Activated CD4-positive, alpha-beta T cell treated with anti-CD3 and anti-CD28 coated beads, Interleukin-2, amount 50 U/mL, for 1 hour (primary cell): ENCODE measurements around the gene CAMLG.
"Not testable (repeated sequence)": the region's sequence is repeated elsewhere in the genome, so short reads cannot be mapped to it uniquely, and the experiment has no call there.

ENCODE experiments used
- DNase-seq: peaks from one replicate; pipeline ENCODE4 v3.0.0-alpha.2; 2020

The CAMLG gene

DNA sequence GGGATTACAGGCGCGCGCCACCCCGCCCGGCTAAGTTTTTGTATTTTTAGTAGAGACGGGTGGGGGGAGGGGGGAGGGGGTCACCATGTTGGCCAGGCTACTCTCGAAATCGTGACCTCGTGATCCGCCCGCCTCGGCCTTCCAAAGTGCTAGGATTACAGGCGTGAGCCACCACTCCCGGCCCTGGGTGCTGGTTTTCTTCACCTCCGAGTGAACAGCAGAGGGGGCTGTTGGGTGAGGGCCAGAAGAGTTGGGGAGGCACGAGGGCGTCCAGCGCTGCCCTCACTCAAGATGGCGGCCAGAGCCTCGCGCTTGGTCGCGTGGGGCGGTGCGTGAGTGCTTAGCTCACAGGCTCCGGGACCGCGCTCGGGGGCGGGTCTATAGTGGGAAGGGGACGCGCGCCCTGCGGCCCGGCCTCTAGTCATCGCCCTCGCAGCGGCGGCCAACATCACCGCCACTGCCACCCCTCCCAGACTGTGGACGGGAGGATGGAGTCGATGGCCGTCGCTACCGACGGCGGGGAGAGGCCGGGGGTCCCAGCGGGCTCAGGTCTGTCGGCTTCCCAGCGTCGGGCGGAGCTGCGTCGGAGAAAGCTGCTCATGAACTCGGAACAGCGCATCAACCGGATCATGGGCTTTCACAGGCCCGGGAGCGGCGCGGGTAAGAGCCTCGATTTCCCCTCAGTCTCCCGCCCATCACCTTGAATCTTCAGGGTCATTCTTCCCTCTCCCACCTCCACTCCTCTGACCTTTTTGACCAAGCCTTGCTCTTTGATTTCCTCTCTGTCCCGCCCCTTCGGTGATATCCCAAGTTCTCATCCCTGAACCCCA is at the start of gene CAMLG:
Gene CAMLG (plus strand): TSS at position 416 of the 830 bp plus-strand sequence. CDS start 73 bp downstream, at position 489.
- DNase-seq, result peak; percentile 96

DNA sequence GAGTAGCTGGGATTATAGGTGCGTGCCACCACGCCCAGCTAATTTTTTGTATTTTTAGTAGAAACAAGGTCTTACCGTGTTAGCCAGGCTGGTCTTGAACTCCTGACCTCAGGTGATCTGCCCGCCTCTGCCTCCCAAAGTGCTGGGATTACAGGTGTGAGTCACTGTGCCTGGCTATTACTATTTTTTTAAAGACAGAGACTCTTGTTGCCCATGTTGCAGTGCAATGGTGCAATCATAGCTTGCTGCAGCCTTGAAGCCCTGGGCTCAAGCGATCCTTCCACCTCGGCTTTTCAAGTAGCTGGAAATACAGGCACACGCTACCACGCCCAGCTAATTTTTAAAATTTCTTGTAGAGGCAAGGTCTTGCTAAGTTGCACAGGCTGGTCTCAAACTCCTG is 48.2 kb upstream of the CAMLG start:
- not testable (repeated sequence) for DNase-seq

DNA sequence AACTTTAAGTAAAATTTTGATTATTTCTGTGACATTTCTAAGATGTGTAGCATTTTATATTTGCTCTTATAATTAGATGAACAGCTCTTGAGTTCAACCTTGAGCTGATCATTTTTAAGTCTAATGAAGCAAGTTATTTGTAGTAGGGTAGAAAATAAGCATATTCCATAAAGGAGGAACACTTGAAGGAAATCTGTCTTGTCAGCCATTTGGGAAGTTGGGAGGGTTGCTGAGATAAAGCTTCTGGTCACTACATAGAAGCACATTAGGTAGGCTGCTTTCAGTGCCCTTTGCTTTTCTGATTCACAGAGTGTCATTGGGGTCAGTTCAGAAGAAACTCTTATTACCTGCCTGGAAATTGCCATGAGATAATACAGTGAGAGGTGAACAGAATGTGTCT is 45.6 kb upstream of the CAMLG start:
- no peak for DNase-seq

DNA sequence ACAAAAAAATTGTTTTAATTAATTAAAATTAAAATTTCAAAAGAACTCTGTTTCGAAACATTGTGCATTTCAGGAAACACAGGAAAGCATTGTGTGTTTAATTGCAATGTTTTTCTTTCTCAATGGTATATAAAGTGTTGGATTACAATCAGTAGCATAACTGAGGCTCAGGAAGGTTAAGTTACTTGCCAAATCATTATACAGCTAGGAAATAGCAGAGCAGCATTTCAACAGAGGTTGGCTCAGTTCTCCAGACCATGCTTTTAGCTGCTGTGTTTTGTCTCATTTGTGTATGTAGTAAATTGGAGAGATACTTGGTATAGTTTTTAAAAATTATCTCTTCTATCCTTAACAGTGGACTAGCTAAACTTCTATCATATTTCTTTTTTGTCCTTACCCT is 30.0 kb upstream of the CAMLG start:
- no peak for DNase-seq

DNA sequence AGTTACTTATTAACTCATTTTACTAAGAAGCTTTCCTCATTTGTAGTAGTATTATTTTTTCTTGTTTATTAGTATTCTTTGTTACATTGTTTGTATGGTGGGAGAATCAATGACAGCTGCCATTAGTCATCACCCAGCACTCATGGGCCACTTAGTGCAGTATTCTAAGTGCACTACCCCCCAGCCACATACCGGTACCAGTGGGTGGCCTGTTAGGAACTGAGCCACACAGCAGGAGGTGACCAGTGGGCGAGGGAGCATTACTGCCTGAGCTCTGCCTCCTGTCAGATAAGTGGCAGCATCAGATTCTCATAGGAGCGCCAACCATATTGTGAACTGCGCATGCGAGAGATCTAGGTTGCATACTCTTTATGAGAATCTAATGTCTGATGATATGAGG is 24.2 kb upstream of the CAMLG start:
- no peak for DNase-seq

DNA sequence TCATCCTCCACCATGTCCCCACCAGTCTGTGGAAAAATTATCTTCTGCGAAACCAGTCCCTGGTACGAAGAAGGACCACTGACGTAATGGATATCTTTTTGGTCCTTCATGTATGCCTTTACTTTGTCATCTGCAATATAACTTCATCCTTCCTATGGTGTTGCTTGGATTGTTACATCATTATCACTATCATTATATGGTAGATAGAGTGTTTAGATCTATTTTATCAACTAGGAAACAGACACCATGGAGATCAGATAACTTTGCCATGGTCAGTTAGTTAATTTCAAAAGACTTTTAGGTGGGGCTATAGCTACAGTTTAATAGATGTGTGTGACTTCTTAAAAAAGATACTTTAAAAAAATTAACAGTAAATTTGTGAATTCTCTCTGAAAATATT is 23.8 kb upstream of the CAMLG start:
- DNase-seq, result no peak

DNA sequence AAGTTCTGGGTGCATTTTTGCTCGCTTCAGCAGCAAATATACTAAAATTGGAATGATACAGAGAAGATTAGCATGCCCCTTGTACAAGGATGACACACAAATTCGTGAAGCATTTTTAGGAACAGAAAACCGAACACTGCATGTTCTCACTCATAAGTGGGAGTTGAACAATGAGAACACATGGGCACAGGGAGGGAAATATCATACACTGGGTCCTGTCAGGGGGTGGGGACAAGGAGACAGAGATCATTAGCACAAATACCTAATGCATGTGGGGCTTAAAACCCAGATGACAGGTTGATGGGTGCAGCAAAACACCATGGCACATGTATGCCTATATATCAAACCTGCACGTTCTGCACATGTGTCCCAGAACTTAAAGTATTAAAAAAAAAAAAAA is 22.9 kb upstream of the CAMLG start:
- DNase-seq, result not testable (repeated sequence)

DNA sequence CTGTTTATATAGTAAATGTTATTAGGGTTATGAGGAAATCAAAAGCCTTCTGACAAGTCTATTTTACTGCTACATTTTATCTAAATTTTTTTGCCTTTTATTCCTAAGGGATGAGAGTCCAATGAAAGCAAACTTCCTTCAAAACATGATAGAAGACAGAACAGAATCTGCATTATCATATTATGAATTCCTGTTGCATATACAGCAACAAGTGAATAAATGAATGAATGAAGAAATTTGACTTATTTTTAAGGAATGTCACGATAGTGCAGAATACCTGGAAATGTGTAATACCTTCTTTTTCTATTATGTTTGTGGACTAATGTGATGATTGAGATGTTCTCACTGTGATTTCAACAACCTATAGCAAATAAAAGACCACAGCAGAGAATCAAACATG is 13.5 kb upstream of the CAMLG start:
- no peak for DNase-seq

DNA sequence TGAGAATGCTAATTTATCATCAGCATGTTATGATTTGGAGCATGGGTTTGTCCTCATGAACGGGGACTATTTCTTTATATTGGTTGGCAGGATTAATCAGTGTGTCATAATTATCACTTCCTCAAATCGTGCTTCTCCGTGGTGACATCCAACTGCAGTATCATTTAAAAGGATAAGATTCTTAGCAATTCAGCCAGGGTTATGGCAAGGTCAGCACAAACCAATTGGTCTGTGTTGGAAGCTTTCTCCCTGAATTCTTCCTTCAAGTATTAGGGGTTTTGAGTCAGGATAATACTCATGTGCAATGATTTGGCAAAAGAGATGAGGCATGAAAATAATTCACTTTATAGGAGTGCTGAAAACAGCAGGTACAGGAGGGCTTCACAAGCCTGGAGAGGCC is 5.5 kb upstream of the CAMLG start:
- DNase-seq, result no peak

DNA sequence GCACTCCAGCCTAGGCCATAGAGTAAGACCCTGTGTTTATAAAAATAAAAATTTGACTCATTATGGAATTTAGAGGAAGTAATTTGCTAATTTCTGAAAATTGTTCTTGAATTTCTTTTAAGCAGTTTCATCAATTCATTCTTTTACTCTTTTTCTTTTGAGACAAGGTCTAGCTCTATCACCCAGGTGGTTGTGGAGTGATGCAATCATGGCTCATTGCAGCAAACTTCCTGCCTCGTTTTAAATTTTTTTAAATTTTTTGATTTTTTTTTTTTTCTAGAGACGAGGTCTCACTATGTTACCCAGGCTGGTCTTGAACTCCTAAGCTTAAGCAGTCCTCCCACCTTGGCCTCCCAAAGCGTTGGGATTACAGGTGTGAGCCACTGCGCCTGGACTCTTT is 3.1 kb upstream of the CAMLG start:
- DNase-seq, result no peak

DNA sequence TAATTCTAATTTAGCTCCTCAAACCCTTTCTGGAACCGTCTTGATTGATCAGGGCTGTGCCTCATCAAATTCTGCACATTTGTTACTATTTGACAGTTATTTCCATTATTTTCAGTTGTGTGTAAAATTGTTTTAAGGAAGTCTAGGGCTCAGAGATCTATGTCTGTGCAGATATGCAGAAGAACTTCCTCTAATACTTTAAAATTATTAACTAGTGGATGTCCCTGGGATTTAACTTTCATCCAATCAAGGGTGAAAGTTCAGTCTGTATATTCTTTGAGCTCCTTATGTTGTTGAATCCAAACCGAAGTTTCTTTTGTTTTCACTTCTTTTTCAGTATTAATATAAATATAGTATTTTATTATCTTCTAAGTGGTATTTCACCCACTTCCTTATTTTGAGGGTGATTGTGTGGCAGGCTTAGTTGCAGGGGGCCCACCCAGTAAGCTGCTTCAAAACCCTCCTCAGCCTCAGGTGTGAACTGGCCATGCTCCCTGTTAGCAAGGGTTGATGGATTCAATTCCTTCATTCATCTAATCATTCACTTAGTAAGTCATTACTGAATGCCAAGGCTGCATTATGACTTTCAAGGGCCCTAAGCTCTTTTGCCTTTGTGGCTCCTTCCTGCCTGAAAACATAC is 2.1 kb upstream of the CAMLG start:
- no peak for DNase-seq

DNA sequence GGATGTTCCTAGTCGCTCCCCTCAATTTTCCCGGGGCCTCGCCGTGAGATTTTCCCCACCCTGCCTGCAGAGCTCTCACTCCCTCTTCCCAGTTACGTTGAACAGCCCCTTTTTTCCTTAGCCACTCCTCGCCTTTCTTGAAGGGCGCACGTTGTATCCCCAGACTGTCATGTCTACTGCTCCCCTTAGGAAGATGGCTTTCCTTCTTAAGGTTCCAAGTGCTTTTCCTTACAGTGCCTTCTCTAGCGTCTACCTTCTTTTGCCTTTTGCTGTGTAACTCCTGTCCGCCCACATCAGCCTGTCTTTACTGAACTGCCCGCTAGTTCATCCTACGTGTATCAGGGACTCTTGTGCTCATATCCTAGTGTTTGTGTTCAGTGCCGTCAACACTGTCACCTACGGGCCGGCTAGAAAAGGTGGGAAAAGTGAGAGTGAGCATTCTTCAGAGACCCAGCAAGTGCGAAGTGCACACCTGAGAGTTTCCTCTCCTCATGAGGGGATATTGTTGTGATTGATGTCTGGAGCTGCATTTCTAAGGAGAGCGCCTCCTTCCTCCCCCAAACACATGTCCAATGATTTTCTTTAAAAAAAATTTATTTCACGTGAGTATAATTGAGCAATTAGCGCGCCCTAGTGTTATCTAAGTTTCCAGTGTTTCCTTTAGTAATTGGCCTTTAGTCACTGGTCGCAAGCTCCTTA is 764 bp downstream of the CAMLG start:
- DNase-seq, result no peak

DNA sequence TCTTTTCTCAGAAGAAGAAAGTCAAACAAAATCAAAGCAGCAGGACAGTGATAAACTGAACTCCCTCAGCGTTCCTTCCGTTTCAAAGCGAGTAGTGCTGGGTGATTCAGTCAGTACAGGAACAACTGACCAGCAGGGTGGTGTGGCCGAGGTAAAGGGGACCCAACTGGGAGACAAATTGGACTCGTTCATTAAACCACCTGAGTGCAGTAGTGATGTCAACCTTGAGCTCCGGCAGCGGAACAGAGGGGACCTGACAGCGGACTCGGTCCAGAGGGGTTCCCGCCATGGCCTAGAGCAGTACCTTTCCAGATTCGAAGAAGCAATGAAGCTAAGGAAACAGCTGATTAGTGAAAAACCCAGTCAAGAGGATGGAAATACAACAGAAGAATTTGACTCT is 2.7 kb downstream of the CAMLG start:
- no peak for DNase-seq

DNA sequence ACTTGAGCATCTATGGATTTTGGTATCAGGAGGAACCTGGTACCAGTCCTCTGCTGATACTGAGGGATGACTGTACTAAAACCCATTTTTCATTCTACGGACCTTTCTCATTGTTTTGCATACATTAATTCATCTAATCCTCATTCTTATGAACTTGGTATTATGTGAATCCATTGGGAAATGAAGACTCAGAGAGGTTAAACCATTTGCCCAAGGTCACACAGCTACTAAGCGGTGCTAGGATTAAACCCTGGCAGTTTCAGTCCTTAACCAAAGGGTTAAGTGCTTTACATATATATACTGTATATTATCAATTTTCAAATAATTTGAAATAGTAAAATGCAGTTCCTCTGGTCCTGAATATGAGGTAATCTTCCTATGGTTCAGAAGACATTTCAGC is 3.8 kb downstream of the CAMLG start:
- no peak for DNase-seq

DNA sequence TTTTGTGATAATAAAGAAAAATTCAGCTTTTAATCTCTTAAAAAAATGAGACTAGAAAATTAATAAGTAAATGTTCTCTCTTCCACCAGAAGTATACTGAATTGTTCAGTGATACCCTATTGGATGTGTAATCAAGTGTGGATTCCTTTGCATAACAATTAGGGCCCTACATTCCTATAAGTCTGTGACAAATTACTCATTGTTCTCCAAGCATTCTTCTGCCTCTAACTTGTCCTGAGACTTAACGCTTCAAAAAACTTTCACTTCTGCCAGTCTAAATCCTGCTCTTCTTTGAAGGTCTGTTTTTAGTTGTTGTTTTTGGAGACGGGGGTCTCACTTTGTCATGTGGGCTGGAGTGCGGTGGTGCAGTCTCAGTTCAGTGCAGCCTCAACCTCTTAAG is 11.1 kb downstream of the CAMLG start:
- no peak for DNase-seq

DNA sequence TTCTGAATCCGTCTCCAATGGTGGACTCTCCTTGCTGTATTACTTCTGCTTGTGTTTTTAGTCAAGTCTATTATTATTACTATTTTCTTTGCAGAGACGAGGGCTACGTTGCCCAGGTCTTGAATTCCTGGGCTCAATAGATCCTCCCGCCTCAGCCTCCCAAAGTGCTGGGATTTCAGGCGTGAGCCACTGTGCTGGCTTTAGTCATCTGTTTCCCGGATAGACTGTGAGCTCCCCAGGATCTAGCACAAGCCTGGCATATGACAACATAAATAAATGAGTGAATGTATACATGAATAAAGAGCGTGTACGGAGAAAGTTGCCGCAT is 19.8 kb downstream of the CAMLG start:
- no peak for DNase-seq

DNA sequence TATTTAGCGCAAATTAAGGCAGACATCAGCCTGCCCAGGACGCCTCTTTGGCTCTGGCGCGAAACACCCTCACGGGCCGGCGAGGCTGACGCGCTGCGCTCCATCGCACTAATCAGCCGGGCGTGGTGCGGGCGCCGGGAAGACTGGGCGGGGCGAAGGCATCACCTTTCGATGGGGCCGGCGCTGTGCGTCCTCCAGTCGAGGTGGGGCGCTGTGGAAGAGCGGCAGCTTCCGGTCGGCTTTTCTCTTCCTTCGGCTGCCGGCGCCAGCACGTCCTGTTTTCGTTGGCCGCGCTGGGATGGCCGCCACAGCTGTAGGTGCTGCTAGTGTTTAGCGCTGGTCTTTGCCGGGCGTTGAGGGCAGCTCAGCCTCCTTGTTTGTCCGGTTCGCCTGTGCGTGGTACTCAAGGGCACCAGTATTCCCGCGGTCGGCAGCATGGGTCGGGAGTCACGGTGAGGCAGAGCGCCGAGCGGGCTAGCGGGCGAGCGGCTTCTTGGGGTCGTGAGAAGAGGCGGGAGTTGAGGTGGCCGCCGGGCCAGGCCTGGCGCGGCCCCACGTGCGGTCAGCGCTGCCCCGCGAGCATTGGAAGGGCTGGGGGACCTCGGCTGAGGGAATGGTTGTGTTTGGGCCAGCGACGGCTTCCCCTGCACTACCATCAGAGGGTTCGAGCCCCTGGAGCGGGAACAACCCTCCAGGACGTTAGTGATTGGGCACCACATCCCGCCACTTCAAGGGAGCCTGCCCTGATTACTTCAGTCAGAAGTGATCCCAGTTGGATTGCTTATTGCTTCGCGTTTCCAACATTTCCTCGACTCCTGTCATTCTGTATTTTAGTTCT is 20.4 kb downstream of the CAMLG start, which contains the start of gene DDX46:
Gene DDX46 (plus strand): TSS at position 276 of the 838 bp plus-strand sequence. CDS start 160 bp downstream, at position 436.
- DNase-seq, result peak; percentile 94

DNA sequence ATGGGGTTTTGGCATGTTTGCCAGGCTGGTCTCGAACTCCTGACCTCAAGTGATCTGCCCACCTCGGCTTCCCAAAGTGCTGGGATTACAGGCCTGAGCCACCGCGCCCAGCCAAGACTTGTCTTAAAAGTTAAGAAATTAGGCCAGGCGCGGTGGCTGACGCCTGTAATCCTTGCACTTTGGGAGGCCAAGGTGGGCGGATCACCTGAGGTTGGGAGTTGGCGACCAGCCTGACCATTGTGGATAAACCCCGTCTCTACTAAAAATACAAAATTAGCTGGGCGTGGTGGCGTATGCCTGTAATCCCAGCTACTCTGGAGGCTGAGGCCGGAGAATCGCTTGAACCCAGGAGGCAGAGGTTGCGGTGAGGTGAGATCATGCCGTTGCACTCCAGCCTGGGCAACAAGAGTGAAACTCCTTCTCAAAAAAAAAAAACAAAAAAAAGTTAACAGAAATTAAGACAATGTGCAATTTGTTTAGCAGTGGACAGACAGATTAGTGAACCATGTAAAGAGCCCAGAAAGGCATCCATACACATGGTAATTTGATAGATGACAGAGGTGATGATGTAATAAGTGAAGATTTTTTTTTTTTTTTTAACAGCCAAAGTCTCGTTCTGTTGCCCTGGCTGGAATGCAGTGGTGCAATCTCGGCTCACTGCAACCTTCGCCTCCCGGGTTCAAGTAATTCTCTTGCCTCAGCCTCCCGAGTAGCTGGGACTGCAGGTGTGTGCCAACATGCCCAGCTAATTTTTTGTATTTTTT is 29.4 kb downstream of the CAMLG start:
- DNase-seq, result not testable (repeated sequence)

DNA sequence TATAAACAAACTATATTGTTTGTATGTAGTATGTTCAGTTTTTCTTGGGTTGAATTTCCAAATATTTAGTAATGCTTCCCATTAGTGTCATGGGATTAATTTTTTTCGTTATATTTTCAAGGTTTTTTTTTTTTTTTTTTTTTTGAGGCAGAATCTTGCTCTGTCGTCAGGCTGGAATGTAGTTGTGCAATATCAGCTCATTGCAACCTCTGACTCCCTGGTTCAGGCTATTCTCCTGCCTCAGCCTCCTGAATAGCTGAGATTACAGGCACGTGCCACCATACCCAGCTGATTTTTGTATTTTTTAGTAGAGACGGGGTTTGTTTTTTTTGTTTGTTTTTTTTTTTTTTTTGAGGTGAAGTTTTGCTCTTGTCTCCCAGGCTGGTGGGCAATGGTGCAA is 30.9 kb downstream of the CAMLG start:
- DNase-seq, result no peak

DNA sequence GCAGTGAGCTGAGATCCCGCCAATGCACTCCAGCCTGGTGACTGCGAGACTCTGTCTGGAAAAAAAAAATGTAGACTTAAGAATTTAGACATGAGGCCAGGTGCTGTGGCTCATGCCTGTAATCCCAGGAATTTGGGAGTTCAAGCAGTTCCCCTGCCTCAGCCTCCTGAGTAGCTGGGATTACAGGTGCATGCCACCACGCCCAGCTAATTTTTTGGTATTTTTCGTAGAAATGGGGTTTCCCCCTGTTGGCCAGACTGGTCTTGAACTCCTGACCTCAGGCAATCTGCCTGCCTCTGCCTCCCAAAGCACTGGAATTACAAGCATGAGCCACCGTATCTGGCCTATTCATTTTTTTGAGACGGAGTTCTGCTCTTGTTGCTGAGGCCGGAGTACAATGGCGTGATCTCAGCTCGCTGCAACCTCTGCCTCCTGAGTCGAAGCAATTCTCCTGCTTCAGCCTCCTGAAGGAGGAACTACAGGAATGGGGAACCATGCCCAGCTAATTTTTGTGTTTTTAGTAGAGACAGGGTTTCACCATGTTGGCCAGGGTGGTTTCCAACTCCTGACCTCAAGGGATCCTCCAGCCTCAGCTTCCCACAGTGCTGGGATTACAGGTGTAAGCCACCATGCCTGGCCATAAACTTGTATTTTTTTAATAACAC is 34.2 kb downstream of the CAMLG start:
- DNase-seq, result no peak

DNA sequence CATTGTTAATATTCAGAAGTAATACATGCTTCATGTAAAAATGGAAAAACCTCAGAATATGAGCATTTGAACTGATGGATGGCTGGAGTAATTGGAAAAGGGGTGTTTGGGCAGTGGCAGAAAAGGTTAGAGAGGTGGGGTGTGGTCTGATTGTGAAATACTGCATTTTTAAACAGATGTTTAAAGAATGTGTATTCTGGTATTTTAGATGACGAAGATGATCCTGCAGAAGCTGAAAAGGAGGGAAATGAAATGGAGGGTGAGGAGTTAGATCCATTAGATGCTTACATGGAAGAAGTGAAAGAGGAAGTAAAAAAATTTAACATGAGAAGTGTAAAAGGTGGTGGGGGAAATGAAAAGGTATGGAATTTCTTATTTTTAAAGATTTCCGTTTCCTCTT is 39.0 kb downstream of the CAMLG start:
- no peak for DNase-seq
